ENCODE measurements around the gene ITGAX. TPM values are rescaled to one million over a fixed set of nuclear protein-coding genes. Genes with fewer than 3 reads are reported as not detected.

Gene ITGAX
- total RNA-seq, 1 donor from 2014 or later = not detected

DNA sequence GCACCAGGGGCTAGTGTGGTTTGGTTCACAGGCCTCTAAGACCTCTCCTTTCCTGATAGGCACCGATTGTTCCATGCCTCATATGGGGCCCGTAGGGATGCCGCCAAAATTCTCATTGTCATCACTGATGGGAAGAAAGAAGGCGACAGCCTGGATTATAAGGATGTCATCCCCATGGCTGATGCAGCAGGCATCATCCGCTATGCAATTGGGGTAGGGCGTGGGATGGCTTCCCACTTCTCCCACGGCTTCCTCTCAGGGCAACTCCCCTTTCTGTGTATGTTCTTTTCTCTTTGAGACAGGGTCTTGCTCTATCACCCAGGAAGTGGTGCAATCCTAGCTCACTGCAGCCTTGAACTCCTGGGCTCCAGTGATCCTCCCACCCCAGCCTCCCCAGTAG, 5.3 kb downstream of the ITGAX start:
- DNase-seq (ENCODE audit: low read depth) (no peak), FAIRE-seq (no peak)
- Histone ChIP-seq H3K27me3 (ENCODE audit: control insufficient read depth, insufficient read depth, low read length) (no peaks in the 10 kb centered on the region), H3K4me3 (ENCODE audit: low read depth, low read length) (no peak overlapping the region), H3K36me3 (ENCODE audit: control insufficient read depth, insufficient read depth, low read length) (no peaks in the 10 kb centered on the region)
- no peak for TF ChIP-seq CTCF (IDR thresholded peaks at IDR 0.05; ENCODE audit: insufficient read depth, low read length, severe bottlenecking)

- no peaks in the 10 kb centered on the region for H3K27me3 ChIP-seq (ENCODE audit: control insufficient read depth, insufficient read depth, low read length)
- TF ChIP-seq CTCF (IDR thresholded peaks at IDR 0.05; ENCODE audit: insufficient read depth, low read length, severe bottlenecking) = no peak
- DNase-seq (ENCODE audit: low read depth) (no peak), FAIRE-seq (no peak)
- H3K4me3 ChIP-seq (ENCODE audit: low read depth, low read length) = no peak overlapping the region
- H3K36me3 ChIP-seq (ENCODE audit: control insufficient read depth, insufficient read depth, low read length) = no peaks in the 10 kb centered on the region
Observed at GRCh38 chr16:31361201-31362110, 6.5 kb downstream of the ITGAX start.

DNA sequence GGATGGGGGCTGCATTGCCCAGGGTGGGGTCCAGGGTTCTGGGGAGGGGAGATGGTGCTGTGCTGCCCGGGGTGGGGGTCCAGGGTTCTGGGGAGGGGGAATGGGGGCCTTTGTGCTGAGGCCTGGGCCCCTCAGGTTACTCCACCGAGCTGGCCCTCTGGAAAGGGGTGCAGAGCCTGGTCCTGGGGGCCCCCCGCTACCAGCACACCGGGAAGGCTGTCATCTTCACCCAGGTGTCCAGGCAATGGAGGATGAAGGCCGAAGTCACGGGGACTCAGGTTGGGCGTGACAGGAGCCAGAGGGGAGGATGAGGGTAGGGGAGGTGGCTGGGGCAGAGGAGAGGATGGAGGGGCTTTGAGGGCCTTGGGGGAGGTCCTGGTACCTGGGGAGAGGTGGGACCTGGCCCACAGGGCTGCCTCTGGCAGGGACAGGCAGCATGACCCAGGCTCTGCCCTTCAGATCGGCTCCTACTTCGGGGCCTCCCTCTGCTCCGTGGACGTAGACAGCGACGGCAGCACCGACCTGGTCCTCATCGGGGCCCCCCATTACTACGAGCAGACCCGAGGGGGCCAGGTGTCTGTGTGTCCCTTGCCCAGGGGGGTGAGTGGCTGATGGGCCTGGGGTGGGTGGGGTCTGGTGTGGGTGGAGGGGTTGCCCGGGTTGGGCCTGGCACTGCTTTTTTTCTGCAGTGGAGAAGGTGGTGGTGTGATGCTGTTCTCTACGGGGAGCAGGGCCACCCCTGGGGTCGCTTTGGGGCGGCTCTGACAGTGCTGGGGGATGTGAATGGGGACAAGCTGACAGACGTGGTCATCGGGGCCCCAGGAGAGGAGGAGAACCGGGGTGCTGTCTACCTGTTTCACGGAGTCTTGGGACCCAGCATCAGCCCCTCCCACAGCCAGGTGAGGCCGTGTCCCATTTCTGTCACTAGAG, 7.8 kb downstream of the ITGAX start:
- FAIRE-seq = no peak
- Histone ChIP-seq H3K36me3 (ENCODE audit: control insufficient read depth, insufficient read depth, low read length) (no peaks in the 10 kb centered on the region), H3K4me3 (ENCODE audit: low read depth, low read length) (no peak overlapping the region), H3K27me3 (ENCODE audit: control insufficient read depth, insufficient read depth, low read length) (no peaks in the 10 kb centered on the region)
- DNase-seq (ENCODE audit: low read depth) = no peak
- no peak for TF ChIP-seq CTCF (IDR thresholded peaks at IDR 0.05; ENCODE audit: insufficient read depth, low read length, severe bottlenecking)

DNA sequence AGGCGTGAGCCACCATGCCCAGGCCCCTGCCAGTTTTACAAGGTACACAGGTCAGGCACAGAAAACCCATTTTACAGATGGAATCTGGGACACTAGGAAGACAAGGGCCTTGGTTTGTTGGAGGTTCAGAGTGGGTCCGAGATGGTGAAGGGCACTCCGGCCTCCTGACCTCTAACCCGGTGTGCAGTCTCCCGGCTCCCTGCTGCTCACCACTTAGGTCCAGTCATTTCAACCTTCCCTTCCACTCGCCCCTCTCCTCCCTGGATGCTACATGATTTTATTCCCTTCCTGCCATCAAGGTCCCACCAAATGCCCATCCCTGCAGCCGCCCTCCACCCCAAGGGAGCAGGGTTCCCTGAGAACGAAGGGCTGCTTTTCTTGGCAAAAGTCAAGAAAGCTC, 8.7 kb downstream of the ITGAX start:
- Histone ChIP-seq H3K27me3 (ENCODE audit: control insufficient read depth, insufficient read depth, low read length) (no peaks in the 10 kb centered on the region), H3K4me3 (ENCODE audit: low read depth, low read length) (no peak overlapping the region), H3K36me3 (ENCODE audit: control insufficient read depth, insufficient read depth, low read length) (no peaks in the 10 kb centered on the region)
- TF ChIP-seq CTCF (IDR thresholded peaks at IDR 0.05; ENCODE audit: insufficient read depth, low read length, severe bottlenecking) = no peak
- FAIRE-seq (no peak), DNase-seq (ENCODE audit: low read depth) (no peak)

DNA sequence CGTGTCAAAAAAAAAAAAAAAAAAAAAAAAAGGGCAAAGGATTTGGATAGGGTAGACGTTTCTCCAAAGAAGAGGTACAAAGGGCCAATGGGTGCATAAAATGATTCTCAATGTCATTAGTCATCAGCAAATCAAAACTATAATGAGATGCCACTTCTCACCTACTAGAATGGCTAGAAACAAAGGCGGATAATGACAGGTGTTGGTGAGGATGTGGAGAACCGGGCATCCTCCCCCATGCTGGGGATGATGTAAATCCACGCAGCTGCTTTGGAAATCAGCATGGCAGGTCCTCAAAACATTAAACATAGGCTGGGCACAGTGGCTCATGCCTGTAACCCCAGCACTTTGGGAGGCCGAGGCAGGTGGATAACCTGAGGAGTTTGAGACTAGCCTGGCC, 9.4 kb downstream of the ITGAX start:
- no peak for DNase-seq (ENCODE audit: low read depth)
- TF ChIP-seq CTCF (IDR thresholded peaks at IDR 0.05; ENCODE audit: insufficient read depth, low read length, severe bottlenecking) = no peak
- FAIRE-seq = no peak
- Histone ChIP-seq H3K27me3 (ENCODE audit: control insufficient read depth, insufficient read depth, low read length) (no peaks in the 10 kb centered on the region), H3K36me3 (ENCODE audit: control insufficient read depth, insufficient read depth, low read length) (no peaks in the 10 kb centered on the region), H3K4me3 (ENCODE audit: low read depth, low read length) (no peak overlapping the region)
